Measurements from ENCODE around the gene SLC13A2. TPM values are rescaled to one million over a fixed set of nuclear protein-coding genes. Genes with fewer than 3 reads are reported as not detected.

Gene SLC13A2
- total and polyA plus RNA-seq, 2 donors (not counting 3 experiments of a cell fraction or from before 2014, with no cell fraction given), result not detected

GRCh38 chr17:28545787-28546415 lies 72.5 kb downstream of the SLC13A2 start:
- intact Hi-C loops (cut with micrococcal nuclease) (no loop called here), dilution Hi-C loops (cut with MboI; ENCODE audit: extremely low pct_ligation_motif_present, low sequenced_read_pairs) (no loop called here)
- H3K9me3 ChIP-seq (replicated peaks; ENCODE audit: control insufficient read depth, insufficient read depth, low read length), result no peaks in the 10 kb centered on the region
- DNase-seq (ENCODE audit: low read depth, low spot score), result no peak
- no peaks in the 10 kb centered on the region for H3K27me3 ChIP-seq (ENCODE audit: control insufficient read depth in 2 of 2, insufficient read depth in 2 of 2, low read length in 2 of 2)
- H3K9ac ChIP-seq (replicated peaks; ENCODE audit: extremely low read depth, insufficient read depth, low read length), result no peak overlapping the region
- H3K9me1 ChIP-seq (replicated peaks; ENCODE audit: control insufficient read depth, extremely low read depth, insufficient read depth, low read length), result no peaks in the 10 kb centered on the region
- CTCF ChIA-PET, result interaction anchor here (0.6 to 3.9 kb wide), 5 partner anchors 11 to 67 kb away, joined by 3 to 16 read pairs (median 5); partner anchors contain the start of gene PIGS
- FAIRE-seq, result no peak
- BruUV-seq (replicated peaks), result no TSS peak
- no peaks in the 10 kb centered on the region for H3K4me1 ChIP-seq (ENCODE audit: control insufficient read depth, extremely low read depth, insufficient read depth, low read length)
- no peak overlapping the region for H3K4me2 ChIP-seq (ENCODE audit: insufficient read depth, low read length)
- POLR2A ChIA-PET, result interaction anchor here (1.0 kb wide), 1 partner anchor 25 kb away, joined by 5 read pairs; the partner anchor contains the start of gene PIGS
- no peak for TF ChIP-seq FOS (IDR thresholded peaks at IDR 0.05; ENCODE audit: borderline replicate concordance, insufficient read depth, low read length)
- TF ChIP-seq MAX (IDR thresholded peaks at IDR 0.05; ENCODE audit: insufficient read depth, insufficient read length), result no peak
- TF ChIP-seq POLR2A (IDR thresholded peaks at IDR 0.05; ENCODE audit: low read depth, low read length), result no peak
- no peak for TF ChIP-seq EZH2 (IDR thresholded peaks at IDR 0.05; ENCODE audit: borderline replicate concordance, low read depth, low read length, severe bottlenecking)
- TF ChIP-seq MYC (IDR thresholded peaks at IDR 0.05; ENCODE audit: low read depth, low read length), result no peak
- TF ChIP-seq JUN (IDR thresholded peaks at IDR 0.05; ENCODE audit: borderline replicate concordance, insufficient read depth, insufficient read length, low read depth), result no peak
- no peak for TF ChIP-seq CTCF (IDR thresholded peaks at IDR 0.05; ENCODE audit: extremely low read depth in 1 of 2, insufficient read depth in 1 of 2, low read depth in 1 of 2, low read length in 2 of 2)
- TF ChIP-seq POLR2AphosphoS5 (IDR thresholded peaks at IDR 0.05; ENCODE audit: insufficient read depth, low read depth, low read length), result no peak
- no peak for TF ChIP-seq GATA2 (IDR thresholded peaks at IDR 0.05; ENCODE audit: insufficient read depth, insufficient read length, low read depth, low read length)
- no peaks in the 10 kb centered on the region for H3K79me2 ChIP-seq (ENCODE audit: control insufficient read depth, insufficient read depth, low read length)
- no peak overlapping the region for H3K27ac ChIP-seq (ENCODE audit: insufficient read depth, low read depth, low read length)
- peaks cover 0 to 10% of the 10 kb centered on the region in 2 experiments for H3K36me3 ChIP-seq (ENCODE audit: control insufficient read depth in 2 of 2, extremely low read depth in 1 of 2, insufficient read depth in 2 of 2, low read length in 2 of 2)
- no peak overlapping the region for H3K4me3 ChIP-seq (replicated peaks in 1 of 3; ENCODE audit: insufficient read depth in 1 of 3, low read depth in 1 of 3, low read length in 3 of 3)
- no peaks in the 10 kb centered on the region for H4K20me1 ChIP-seq (replicated peaks; ENCODE audit: control insufficient read depth, extremely low read depth, insufficient read depth, low read length)
- H2AFZ ChIP-seq (ENCODE audit: low read depth, low read length), result no peak overlapping the region
